K562 (cell line): ENCODE measurements around the gene PRCC.

Experiments used
- CHD1 ChIP-seq: fragments of 200-600 bp; sonication (generic); IDR thresholded peaks from one replicate; pipeline ENCODE4 v1.6.1; 2012; ENCODE audit warnings: mild to moderate bottlenecking, moderate library complexity, low read length, inconsistent platforms
- ZNF57 ChIP-seq: fragments of 450-650 bp; formaldehyde crosslinking; IDR thresholded peaks from 2 replicates; pipeline ENCODE4 v1.4.0; 2020; ENCODE audit warnings: mild to moderate bottlenecking, moderate library complexity
- TF ChIP-seq, protein P1 (sequence below), 3 experiments: IDR thresholded peaks in 2 of 3; conservative IDR thresholded peaks in 1 of 3; 2 replicates each; pipeline ENCODE4 v1.5.1; 2011 to 2012; ENCODE audit warnings: low read length in 3 of 3, mild to moderate bottlenecking in 3 of 3, control low read depth in 2 of 3, improper control_type of control experiment in 1 of 3, inconsistent platforms in 1 of 3, low read depth in 1 of 3, mixed read lengths in 1 of 3, moderate library complexity in 1 of 3; ENCODE audit not compliant: insufficient read depth in 2 of 3

DNA sequence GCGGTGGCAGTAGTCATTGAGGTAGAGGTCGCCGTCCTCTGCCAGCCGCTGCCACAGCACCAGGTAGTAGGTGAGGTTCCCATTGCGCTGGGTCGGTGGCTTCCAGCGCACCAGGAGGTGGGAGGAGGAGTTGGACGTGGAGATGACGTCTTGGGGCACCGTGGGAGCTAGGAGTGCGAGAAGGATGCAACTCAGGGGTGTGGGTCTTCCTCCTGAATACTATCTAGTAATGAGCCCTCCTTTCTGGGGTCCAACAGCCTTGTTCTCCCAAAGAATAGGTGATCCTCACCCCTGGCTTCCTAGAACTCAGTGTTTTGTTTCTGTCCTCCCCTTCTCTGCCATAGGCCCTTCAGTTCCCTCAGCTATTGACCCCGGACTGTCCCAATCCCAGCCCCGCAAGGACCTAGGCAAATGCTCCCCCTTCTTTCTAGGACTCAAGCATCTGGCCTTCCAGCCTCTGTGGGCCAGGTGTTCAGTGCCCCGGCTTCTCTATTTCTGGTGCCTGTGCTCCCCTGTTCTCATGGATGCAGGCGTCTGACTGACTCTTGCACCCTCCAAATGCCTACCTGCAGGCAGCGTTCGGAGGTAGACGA lies 78.7 kb downstream of the PRCC start:
- TF ChIP-seq ZNF57 (CRISPR knock-in tag), result no peak
- no peak for TF ChIP-seq CHD1
- TF ChIP-seq, protein P1, sequence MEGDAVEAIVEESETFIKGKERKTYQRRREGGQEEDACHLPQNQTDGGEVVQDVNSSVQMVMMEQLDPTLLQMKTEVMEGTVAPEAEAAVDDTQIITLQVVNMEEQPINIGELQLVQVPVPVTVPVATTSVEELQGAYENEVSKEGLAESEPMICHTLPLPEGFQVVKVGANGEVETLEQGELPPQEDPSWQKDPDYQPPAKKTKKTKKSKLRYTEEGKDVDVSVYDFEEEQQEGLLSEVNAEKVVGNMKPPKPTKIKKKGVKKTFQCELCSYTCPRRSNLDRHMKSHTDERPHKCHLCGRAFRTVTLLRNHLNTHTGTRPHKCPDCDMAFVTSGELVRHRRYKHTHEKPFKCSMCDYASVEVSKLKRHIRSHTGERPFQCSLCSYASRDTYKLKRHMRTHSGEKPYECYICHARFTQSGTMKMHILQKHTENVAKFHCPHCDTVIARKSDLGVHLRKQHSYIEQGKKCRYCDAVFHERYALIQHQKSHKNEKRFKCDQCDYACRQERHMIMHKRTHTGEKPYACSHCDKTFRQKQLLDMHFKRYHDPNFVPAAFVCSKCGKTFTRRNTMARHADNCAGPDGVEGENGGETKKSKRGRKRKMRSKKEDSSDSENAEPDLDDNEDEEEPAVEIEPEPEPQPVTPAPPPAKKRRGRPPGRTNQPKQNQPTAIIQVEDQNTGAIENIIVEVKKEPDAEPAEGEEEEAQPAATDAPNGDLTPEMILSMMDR (IDR thresholded peaks at IDR 0.05 in 2 of 3, conservative IDR thresholded peaks at IDR 0.05 in 1 of 3; ENCODE audit: insufficient read depth in 2 of 3, low read depth in 1 of 3, low read length in 3 of 3), result no peak
